Mucosa of stomach (tissue), 1 donor: Measurements from ENCODE around the gene PTGES.

ENCODE experiments used
- H3K27me3 ChIP-seq: one replicate; pipeline ENCODE4 v1.7.0; 2013; ENCODE audit warnings: mild to moderate bottlenecking, low read length; ENCODE audit not compliant: control insufficient read depth, insufficient read depth
- H3K36me3 ChIP-seq: one replicate; pipeline ENCODE4 v1.7.0; 2013; ENCODE audit warnings: low read length; ENCODE audit not compliant: control insufficient read depth, insufficient read depth
- H3K4me1 ChIP-seq: one replicate; pipeline ENCODE4 v1.7.0; 2013; ENCODE audit warnings: mild to moderate bottlenecking, low read length; ENCODE audit not compliant: control insufficient read depth, insufficient read depth
- H3K4me3 ChIP-seq: one replicate; pipeline ENCODE4 v1.7.0; 2013; ENCODE audit warnings: low read length
- H3K9ac ChIP-seq: one replicate; pipeline ENCODE4 v1.7.0; 2013; ENCODE audit warnings: mild to moderate bottlenecking, low read length, moderate library complexity
- H3K9me3 ChIP-seq: one replicate; pipeline ENCODE4 v1.7.0; 2013; ENCODE audit warnings: mild to moderate bottlenecking, low read length, moderate library complexity; ENCODE audit not compliant: control insufficient read depth
- donor health status: Pancreatic carcinoma.

The PTGES gene

DNA sequence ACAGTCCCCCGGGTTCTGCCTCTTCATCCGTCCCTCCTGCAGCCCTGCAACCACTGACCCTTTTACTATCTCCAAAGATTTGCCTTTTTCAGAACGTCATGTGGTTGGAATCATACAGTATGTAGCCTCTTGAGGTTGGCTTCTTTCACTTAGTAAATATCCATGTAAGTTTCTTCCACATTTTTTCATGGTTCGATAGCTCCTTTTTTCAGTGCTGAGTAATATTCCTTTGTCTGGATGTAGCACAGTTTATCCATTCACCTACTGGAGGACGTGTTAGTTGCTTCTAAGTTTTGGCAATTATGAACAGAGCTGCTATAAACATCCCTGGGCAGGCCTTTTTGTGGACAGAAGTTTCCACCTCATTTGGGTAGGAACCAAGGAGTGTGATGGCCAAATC lies 60.3 kb downstream of the PTGES start:
- Histone ChIP-seq H3K9ac (no peak overlapping the region), H3K27me3 (peaks cover 11% of the 10 kb centered on the region), H3K9me3 (no peaks in the 10 kb centered on the region), H3K4me1 (peaks cover 9% of the 10 kb centered on the region), H3K36me3 (no peaks in the 10 kb centered on the region), H3K4me3 (no peak overlapping the region)
